HG02798 (cell line): ENCODE measurements around the gene SPOCD1.
"Not testable (repeated sequence)": the region's sequence is repeated elsewhere in the genome, so short reads cannot be mapped to it uniquely, and the experiment has no call there.

Experiments used
- ATAC-seq: cut with Tn5 transposase; IDR thresholded peaks from one replicate; pipeline ENCODE4 v1.9.1; 2021; ENCODE audit warnings: mild to moderate bottlenecking; ENCODE audit not compliant: unreplicated experiment, poor library complexity

SPOCD1 gene

GRCh38 chr1:31830511-31830910, 14.7 kb upstream of the SPOCD1 start:
- no peak for ATAC-seq

GRCh38 chr1:31830065-31830464, 14.2 kb upstream of the SPOCD1 start:
- no peak for ATAC-seq

GRCh38 chr1:31828926-31829690, 13.3 kb upstream of the SPOCD1 start:
- no peak for ATAC-seq

- ATAC-seq, result no peak
Observed at GRCh38 chr1:31828341-31828740, 12.5 kb upstream of the SPOCD1 start.

DNA sequence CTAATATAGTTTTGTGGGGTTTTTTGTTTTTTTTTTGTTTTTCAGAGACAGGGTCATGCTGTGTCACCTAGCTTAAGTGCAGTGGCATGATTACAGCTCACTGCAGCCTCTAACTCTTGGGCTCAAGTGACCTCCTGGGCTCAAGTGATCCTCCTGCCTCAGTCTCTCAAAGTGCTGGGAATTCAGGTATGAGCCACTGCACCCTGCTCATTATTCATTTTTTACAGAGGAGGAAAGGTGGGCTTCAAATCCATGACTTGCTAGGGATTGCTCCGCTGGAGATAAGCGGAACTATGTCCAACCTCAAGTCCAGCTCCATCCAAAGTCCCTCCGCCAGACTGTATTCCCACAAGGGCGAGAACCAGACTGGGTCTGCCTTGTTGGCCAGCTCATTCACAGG, 8.0 kb upstream of the SPOCD1 start:
- no peak for ATAC-seq

- ATAC-seq, result no peak
Observed at GRCh38 chr1:31822766-31823165, 6.9 kb upstream of the SPOCD1 start.

DNA sequence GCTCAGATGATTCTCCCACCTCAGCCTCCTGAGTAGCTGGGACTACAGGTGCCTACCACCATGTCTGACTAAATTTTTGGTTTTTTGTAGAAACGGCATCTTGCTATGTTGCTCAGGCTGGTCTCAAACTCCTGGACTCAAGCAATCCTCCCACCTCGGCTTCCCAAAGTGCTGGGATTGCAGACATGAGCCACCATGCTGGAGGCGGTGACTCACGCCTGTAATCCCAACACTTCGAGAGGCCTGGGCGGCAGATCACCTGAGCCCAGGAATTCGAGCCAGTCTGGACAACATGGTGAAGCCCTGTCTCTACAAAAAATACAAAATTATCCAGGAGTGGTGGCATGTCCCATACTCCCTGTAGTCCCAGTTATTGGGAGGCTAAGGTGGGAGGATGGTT, 4.4 kb upstream of the SPOCD1 start:
- ATAC-seq, result not testable (repeated sequence)

- no peak for ATAC-seq
Observed at GRCh38 chr1:31818206-31818605, 2.4 kb upstream of the SPOCD1 start.

DNA sequence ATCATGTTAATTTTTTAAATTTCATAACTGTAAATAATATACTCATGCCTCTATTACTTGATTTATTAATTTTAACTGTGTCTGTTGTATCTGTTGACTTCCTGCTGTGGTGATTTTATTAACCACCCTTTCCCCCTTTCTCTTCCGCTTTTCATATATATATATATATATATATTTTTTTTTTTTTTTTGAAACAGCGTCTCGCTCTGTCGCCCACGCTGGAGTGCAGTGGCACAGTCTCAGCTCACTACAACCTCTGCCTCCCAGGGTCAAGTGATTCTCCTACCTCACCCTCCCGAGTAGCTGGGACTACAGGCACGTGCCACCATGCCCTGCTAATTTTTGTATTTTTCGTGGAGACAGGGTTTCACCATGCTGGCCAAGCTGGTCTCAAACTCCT, 1.1 kb upstream of the SPOCD1 start:
- ATAC-seq, result not testable (repeated sequence)

GRCh38 chr1:31816501-31816900, 679 bp upstream of the SPOCD1 start:
- not testable (repeated sequence) for ATAC-seq

- ATAC-seq, result no peak
Observed at GRCh38 chr1:31815307-31815645, 546 bp downstream of the SPOCD1 start.

- no peak for ATAC-seq
Observed at GRCh38 chr1:31814631-31815306, 1.1 kb downstream of the SPOCD1 start.

GRCh38 chr1:31814041-31814511, 1.7 kb downstream of the SPOCD1 start:
- no peak for ATAC-seq

DNA sequence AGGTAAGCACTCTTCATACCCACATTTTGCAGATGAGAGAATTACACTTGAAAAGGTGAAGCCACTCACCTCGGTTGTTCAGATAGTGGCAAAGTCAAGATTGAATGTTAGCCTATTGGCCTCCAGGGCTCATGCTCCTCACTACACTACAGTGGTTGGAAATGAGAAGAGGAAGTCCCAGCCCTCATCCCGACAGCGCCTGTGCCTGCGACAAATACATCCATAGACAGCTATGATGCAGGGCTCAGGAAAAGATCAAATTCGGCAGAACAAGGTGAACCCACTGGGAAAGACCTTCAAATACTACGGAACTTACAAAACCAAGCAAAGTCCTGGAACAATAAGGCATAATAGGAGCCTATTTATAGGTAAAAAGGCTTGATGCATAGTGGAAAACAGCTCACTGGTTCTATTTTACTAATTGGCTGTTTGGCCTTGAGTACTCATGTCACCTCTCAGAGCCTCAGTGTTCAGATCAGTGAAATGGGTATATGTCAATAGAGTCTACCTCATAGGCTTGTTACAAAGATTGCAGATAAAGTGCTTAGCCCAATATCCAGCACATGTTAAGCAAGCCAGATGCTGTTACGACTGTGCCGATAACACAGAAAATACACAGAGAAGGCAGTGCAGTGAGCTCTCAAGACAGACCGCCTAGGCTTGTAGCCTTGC, 3.5 kb downstream of the SPOCD1 start:
- ATAC-seq, result no peak

DNA sequence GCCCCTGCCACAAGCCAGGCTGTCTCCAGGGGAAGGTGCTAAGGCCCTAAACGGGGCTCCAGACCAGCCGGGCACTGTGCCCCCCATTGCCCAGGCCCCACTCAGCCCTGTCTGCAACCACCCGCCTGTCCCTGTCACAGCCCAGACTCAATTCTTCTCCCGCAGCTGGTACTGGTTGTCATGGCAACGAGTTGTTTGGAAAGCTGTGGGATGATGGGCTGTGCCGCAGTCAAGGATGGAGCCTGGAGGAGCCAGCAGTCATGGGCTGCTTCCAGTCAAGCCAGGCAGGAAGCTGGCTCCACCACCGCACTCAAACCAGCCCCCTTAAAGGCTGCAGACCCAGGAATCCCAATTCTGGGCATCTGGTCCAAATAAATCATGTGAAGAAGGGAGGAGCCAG, 4.2 kb downstream of the SPOCD1 start:
- no peak for ATAC-seq

DNA sequence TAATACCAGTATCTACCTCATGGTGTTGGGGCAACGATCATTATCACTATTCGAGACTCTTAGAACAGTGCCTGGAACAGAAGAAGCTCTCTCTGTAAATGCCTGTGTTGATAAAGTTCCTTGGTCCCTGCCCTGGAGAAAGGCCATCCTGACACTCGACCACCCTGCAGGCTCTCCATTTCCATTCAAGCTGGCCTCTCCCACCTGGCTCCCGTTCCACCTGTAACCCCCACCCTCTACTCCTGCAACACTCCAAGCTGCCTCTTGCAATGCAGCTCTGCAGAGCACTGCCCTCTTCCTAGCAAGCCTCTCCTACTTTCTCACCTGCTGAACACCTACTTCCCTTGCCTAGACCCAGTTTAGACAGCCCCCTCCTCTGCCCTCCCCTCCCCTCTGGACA, 6.1 kb downstream of the SPOCD1 start:
- no peak for ATAC-seq

DNA sequence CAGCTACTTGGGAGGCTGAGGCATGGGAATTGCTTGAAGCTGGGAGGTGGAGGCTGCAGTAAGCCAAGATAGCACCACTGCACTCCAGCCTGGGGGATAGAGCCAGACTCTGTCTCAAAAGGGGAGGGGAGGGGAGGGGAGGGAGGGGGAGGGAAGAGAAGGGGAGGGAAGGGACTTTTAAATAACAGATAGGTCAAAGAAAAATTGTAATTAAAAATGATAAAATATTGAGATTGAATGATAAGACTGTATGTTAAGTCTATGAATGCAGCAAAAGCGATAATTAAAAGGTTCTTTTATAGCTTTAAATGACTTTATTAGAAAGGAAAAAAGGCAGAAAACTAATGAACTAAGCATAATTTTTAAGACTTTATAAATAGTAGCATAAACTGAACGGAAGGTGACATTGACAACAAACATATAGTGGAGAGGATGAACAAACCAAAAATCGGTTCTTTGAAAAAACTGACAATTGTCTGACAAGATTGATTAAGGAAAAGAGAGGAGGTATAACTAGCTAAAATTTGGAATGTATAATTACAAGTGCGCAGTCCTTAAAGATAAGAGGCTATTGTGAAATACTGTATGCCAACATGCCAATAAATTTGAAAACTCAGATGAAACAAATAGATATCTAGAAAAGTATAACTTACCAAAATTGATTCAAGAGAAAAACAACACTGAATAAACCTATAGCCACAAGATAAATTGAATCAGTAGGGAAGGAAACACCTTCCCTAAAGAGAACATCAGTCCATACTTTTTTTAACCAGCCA, 8.4 kb downstream of the SPOCD1 start:
- ATAC-seq, result no peak

- no peak for ATAC-seq
Observed at GRCh38 chr1:31805318-31805717, 10.5 kb downstream of the SPOCD1 start.

DNA sequence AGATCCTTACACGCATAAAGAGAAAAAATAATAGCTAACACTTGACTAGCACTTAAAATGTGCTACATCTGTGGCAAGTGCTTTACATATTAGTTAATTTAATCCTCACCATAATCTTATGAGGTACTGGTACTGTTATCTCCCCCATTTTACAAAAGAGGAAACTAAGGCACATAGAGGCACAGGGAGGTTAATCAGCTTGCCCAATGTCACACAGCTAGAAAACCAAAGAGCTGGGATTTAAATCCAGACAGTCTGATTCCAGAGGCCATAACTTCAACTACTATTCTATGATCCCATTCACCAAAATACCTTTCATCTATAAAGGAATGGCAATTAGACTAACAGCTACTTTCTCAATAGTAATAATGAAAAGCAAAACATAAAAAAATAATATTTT, 11.7 kb downstream of the SPOCD1 start:
- no peak for ATAC-seq

DNA sequence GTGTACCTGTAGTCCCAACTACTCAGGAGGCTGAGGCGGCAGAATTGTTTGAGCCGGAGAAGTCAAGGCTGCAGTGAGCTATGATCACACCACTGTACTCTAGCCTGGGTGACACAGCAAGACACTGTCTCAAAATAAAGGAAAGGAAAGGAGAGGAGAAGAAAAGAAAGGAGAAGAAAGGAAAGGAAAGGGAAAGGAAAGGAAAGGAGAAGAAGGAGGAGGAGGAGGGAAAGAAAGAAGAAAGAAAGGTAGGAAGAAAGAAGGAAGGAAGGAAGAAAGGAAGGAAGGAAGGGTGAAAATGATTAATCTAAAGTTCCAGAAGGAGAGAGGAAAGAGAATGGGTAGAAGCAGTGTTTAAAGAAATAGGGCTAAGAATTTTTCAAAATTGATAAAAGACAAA, 12.2 kb downstream of the SPOCD1 start:
- ATAC-seq, result no peak
